HG03432 (cell line): ENCODE data around the gene SHISAL1.

Experiments used
- ATAC-seq: cut with Tn5 transposase; IDR thresholded peaks from one replicate; pipeline ENCODE4 v1.9.1; 2021; ENCODE audit warnings: mild to moderate bottlenecking, moderate library complexity; ENCODE audit not compliant: unreplicated experiment

The SHISAL1 gene

GRCh38 chr22:44213489-44214043 lies 99.2 kb downstream of the SHISAL1 start:
- ATAC-seq, result no peak

- ATAC-seq, result no peak
Observed at GRCh38 chr22:44212936-44213335, 99.8 kb downstream of the SHISAL1 start.

DNA sequence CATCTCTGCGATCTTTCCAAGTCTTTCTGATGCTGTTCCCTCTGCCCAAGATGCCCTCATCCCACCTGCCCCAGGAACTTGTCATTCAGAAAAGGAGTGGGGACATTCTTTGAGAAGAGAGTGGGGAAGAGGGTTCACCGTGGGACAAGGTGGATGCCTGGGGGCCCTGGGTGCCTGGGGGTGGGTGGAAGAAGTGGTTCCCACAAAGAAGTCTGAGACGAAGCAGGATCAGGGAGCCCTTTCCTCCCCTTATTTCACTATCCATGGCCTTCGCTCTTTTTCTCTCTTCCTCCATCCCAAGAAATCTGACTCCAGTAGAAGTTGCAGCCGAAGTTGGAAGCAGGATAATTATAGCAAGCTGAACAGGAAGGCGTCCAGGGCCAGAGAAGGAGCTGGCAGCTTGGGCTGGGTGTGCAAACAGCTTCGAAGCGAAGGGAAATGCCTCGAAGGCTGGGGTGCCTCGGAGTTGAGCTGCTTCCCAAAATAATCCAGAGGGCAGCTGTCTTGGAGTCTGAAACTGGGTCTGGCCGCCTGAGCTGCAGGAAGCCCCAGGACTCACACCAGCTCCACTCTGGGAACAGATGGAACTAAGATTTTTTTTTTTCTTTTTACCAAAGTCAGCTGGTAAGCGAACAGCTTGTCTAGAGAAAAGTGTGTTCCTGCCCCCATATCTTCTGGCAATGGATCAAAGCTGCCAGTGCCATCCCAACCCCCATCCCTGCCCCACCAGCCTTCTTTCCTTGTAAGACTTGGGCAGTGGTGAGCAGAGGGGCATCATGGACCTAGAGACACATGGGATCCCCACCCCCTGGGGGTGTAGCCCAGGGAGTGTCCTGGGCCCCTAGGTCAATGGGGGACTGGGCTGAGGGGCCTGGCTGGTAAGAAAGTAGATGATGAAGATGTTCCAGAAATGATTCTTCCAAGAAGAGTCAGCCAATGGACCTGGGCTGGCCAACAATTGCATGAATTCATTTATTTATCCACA lies 100.5 kb downstream of the SHISAL1 start:
- ATAC-seq, result no peak

DNA sequence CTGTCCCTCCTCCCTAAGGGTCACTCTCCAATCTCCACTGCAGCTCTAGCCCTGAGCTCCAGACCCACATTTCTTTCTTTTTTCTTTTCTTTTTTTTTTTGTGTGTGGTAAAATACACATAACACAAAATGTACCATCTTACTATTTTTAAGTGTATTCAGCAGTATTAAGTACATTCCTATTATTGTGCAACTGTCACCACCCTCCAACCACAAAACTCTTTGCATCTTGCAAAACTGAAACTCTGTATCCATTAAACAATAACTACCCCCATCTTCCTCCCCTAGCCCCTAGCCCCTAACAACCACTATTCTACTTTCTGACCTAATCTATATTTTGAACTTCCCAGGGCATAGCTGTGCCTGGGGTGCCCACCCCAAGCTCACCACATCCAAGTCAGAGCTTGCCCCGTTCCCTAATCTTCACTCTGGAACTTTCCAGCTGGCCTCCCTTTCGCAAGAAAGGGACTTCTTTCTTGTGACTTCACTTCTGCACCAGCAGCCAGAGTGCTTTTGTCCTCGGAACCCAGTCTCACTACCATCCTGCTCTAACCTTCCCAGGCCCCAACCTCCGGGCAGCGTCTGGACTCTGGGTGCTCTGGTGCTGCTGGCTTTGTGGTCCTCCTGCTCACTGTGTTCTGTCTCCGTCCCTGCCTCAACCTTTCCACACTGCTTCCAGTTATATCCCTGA lies 101.3 kb downstream of the SHISAL1 start:
- ATAC-seq, result no peak

DNA sequence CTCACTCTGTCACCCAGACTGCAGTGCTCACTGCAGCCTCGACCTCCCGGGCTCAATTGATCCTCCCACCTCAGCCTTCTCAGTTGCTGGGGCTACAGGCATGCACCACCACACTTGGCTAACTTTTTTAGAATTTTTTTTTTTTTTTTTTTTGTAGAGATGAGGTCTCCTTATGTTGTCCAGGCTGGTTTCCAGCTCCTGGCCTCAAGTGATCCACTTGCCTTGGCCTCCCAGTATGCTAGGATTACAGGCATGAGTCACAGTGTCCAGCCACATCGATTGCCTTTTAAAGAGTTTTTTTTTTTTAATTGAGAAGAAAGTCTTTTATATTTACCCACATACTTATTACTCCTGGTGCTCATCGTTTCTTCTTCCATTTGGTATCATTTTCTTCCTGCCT lies 102.0 kb downstream of the SHISAL1 start:
- ATAC-seq, result no peak

DNA sequence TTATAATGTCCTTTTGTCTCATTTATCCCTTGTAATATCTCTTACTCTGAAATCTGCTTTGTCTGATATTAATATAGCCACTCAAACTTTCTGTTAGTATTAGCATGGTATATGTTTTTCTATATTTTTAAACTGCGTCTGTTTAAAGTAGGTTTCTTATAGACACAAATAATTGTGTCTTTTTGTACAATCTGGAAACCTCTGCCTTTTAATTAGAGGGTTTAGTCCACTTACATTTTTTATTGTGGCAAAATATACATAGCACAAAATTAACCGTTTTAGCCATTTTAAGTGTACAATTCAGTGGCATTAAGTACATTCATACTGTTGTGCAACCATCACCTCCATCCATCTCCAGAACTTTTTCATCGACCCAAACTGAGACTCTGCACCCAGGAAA lies 103.4 kb downstream of the SHISAL1 start:
- ATAC-seq, result no peak

GRCh38 chr22:44207981-44208317 lies 104.8 kb downstream of the SHISAL1 start:
- no peak for ATAC-seq

- no peak for ATAC-seq
Observed at GRCh38 chr22:44207173-44207980, 105.4 kb downstream of the SHISAL1 start.

GRCh38 chr22:44206696-44207095 lies 106.1 kb downstream of the SHISAL1 start:
- no peak for ATAC-seq

GRCh38 chr22:44206330-44206645 lies 106.5 kb downstream of the SHISAL1 start:
- ATAC-seq, result no peak

DNA sequence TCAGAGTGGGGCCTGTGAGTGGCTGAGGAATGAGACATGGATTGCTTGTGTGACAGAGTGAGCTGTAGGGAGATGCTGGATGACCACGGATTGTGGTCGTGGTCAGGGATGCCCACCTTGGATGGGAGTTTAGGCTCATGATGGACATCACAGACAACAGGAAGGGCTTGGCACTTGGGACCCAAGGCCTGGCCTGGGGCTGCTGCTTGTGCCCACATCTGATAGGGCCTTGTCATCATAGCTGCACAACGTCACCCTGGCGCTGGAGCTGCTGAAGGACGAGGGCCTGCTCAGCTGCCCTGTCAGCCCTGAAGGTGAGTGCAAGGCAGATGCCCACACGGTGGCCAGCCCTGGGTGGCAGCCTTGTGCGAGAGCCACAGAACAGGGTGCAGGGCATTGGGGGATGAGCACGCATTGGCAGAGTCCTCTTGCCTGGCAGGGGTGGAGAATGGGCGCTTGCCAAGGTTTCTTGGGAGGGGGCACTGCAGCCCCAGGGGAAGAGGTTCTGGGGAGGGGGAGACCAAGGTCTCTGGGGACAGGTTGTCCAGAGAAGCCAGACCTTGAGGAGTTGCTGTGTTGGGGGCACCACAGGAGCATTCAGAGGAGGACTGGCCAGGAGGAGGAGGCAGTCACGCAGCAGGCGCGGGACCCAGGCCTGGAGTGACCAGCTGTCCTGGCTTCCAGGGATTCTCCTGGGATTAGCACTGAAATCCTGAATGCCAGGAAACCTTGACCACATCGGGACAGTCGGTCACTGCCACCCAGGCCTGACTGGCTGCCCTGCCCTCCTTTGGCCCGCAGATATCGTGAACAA lies 107.0 kb downstream of the SHISAL1 start:
- no peak for ATAC-seq

DNA sequence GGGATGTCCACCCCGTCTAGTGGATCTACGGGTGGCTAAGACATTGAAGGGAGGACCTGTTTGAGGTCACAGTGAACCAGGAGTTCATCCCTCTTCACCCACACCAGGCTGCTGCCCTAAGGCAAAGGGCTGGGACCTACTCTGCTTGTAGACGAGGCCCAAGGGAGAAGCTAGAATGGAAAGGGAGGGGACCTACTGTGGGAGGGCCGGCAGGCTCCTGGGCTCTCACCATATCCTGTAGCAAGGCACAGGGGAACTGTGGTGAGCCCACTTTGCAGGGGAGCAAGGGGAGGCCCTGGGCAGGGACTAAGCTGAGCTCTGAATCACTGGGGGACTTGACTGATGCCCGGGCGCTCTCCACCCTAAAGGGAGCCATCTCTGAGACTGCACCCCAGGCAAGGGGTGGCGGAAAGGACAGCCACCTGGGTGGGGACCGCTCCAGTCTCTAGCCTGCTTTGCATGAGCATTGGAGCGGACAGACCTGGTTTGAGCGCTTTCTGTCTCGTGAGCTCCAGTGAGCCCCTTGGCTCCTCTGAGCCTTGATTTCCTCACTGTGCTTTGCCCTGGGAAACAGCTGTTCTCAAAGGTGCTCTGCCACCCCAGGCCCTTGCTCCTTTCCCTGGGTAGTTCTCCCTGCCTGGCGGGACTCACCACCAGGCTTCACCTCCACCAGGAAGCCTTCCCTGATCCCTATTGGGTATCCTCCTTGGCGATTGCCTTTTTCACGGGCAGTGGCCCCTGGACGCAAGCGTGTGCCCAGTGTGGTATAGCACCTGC lies 107.8 kb downstream of the SHISAL1 start:
- ATAC-seq, result no peak

- no peak for ATAC-seq
Observed at GRCh38 chr22:44203203-44203602, 109.5 kb downstream of the SHISAL1 start.

DNA sequence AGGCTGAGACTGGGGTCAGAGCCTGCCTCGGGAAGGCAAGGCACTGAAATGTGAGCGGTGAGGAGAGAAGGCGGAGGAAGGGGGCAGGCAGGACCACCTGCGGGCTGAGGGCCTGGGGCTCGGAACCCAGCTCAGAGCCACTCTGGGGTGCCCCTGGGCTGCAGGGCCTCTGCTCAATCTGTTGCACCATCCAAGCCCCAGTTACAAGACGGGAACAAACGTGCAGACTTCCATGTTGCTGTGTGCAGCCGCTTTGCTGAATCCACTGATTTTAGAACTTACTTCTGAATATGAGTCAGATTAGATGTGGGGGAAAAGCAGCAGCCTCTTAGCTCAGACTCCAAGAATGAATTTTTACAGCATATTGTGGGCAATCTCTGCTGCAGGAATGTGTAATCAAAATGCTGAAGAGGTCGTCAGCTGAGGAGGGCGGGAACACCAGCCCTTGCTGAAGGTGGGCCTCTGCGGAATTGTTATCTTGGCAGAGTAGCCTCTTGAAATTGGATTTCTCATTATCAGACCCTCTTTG lies 110.4 kb downstream of the SHISAL1 start:
- no peak for ATAC-seq

DNA sequence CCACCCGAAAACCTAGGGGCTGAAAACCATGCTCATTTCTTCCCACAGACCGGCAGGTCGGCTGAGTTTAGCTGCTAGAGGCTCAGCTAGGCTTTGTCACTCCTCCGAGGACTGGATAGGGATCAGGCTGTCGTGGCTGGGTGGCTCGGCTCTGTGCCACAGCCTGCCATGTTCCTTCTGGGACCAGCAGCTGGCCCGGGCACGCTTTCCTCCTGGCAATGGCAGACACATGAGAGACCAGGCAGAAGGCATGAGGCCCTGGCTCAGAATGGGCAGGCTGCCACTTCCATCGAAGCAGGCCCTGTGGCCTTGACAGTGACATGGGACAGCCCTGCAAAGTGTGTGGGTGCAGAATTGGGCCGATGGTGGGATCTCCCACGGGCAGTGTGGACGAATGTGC lies 111.1 kb downstream of the SHISAL1 start:
- ATAC-seq, result no peak

GRCh38 chr22:44200855-44201550 lies 111.7 kb downstream of the SHISAL1 start:
- no peak for ATAC-seq

DNA sequence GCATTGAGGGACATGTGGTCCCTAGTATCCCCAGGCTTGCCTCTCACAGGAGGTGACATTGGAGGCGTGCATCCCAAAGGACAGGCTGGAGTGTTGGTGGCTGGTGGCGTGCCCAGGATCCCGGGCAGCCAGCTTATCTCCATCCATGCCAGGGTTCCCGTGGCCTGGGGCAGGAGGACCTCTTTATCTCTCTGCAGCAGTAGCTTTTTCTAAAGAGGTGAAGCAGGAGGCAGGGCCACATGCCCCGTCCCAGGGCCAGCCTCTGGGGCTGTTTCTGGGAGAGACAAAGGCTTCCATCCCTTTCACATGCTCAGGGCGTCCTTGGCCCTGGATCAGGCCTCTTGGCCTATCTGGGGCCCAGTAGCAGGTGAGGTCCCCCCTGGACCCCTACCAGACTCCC lies 112.3 kb downstream of the SHISAL1 start:
- no peak for ATAC-seq

DNA sequence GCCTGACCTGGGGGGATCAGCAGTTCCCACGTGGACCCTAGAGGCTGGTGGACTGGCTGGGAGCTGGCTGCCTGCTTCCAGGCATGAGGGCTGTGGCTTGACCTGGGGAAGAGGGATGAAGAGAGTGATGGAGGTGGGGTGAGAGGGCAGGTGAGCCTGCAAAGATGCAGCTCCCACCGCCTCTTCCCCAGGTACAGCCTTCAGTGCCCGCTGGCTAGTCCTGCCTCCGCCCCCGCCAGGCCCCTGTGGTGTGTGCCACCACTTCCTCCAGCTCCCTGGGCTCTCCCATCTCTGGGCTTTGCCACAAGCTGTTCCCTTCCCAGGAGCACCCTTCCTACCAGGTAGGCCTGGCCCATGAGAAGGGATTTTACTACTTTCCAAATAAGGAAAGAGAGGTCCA lies 112.9 kb downstream of the SHISAL1 start:
- ATAC-seq, result no peak

GRCh38 chr22:44199164-44199563 lies 113.6 kb downstream of the SHISAL1 start:
- ATAC-seq, result no peak
